UCSD-AML1 (cell line): ENCODE measurements around the gene SPTLC2.
"Not testable (repeated sequence)": the region's sequence is repeated elsewhere in the genome, so short reads cannot be mapped to it uniquely, and the experiment has no call there.

Source experiments
- DNase-seq: peaks from one replicate; lab custom pipeline; 2025; ENCODE audit not compliant: unreplicated experiment; lab: John Stamatoyannopoulos, UW

Gene SPTLC2

GRCh38 chr14:77554207-77554606 lies 62.2 kb downstream of the SPTLC2 start:
- DNase-seq: no peak

DNA sequence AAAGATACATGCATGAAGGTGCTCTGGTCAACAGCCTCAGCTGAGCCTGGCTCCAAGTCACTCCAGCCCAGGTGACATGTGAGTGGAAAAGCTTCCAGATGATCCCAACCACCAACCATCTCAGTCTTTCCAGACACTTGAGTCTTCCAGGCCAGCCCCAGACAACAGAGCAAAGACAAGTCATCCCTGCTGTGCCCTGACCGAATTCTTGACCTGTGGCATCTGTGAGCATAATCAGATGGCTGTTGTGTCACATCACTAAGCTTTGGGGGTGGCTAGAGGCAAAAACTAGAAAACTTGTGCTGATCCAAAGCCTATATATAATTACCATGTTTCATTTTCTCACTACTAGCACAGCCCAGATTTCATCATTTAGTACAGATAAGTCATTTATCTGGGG lies 67.0 kb downstream of the SPTLC2 start:
- no peak for DNase-seq

GRCh38 chr14:77547512-77548180 lies 68.8 kb downstream of the SPTLC2 start:
- DNase-seq: no peak

- not testable (repeated sequence) for DNase-seq
Observed at GRCh38 chr14:77545171-77545570, 71.3 kb downstream of the SPTLC2 start.

GRCh38 chr14:77544571-77544970 lies 71.9 kb downstream of the SPTLC2 start:
- DNase-seq: no peak

DNA sequence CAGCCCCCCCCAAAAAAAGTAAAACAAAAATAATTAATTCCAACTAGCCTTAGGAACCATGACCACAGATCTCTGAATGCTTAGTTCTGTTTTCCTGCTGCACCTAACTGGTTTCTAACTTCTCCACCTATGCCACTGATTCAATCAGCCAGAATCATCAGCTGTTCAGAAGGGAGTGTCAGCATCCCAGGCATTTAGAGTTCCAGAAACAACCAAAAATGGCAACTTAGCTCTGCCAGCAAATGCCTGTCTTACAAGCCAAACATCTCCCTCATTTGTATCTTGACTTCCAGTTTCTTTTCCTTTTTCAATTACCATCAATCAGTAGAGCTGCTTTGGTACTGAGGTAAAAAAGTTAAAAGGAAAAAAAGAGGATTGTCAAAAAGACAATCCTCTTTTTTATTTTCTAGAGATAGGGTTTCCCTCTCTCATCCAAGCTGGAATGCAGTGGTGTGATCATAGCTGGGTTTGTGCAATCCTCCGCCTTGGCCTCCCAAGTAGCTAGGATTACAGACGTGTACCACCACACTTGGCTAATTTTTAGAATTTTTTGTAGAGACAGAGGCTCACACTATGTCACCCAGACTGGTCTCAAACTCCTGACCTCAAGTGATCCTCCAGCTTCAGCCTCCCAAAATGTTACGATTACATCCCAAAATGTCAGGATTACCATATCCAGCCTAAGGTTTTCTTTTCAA lies 72.7 kb downstream of the SPTLC2 start:
- no peak for DNase-seq

- no peak for DNase-seq
Observed at GRCh38 chr14:77543240-77543551, 73.2 kb downstream of the SPTLC2 start.

GRCh38 chr14:77542421-77543239 lies 73.8 kb downstream of the SPTLC2 start:
- peak; percentile 29 for DNase-seq

- no peak for DNase-seq
Observed at GRCh38 chr14:77541905-77542304, 74.5 kb downstream of the SPTLC2 start.

DNA sequence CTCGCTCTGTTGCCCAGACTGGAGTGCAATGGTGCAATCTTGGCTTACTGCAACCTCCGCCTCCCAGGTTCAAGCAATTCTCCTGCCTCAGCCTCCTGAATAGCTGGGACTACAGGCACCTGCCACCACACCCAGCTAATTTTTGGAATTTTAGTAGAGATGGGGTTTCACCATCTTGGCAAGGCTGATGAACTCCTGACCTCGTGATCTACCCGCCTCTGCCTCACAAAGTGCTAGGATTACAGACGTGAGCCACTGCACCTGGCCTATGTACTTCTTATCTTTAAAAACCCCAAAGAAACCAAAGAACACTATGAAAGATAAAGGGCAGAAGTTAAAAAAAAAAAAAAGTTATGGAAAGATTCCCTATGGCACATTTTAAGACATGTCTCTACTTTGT lies 79.5 kb downstream of the SPTLC2 start:
- DNase-seq: not testable (repeated sequence)

- no peak for DNase-seq
Observed at GRCh38 chr14:77531071-77531470, 85.4 kb downstream of the SPTLC2 start.

DNA sequence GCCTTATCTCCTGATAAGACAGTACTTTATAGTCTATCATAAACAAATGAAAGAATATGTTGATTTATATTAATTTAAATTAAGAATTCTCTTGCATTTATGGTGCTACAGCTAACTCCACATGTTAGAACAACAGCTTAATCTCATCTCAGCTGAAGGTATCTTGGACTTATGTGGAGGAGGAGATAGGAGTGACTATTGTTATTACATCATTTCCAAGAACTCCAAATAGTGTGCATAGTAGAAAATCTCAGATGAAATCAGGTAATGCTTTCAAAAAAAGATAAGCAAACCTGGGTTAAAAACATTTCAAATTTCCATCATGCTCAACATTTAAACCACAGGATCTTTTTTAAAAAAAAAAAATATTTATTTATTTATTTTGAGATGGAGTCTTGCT lies 86.5 kb downstream of the SPTLC2 start:
- DNase-seq: no peak

DNA sequence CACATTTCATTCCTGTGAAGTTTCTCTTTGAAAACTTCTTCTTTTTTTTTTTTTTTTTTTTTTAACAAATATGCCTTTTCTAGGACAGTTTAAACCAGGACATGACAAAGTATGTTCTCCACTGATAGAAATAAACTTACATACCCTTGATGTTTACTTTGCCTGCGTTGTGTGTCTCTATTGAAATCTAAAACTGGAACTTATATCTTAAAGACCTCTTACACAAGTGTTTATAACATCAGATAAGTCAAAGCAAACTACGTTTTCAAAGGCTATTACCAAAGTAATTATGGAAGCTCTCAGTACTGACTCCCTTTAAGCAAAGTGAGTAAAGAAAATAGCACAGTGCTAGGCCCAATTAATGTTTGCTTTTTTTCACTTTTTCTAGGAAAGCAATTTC lies 87.2 kb downstream of the SPTLC2 start:
- no peak for DNase-seq

DNA sequence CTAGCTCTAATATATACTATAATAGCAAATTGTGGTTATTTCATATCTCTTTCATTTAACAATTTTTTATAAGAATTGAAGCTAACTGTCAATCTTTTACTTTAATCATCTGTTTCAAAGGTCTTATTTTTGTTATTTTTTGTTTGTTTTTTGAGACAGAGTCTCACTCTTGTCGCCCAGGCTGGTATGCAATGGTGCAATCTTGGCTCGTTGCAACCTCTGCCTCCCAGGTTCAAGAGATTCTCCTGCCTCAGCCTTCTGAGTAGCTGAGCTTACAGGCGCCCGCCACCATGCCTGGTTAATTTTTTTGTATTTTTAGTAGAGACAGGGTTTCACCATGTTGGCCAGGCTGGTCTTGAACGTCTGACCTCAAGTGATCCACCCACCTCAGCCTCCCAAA lies 87.7 kb downstream of the SPTLC2 start:
- not testable (repeated sequence) for DNase-seq

GRCh38 chr14:77526266-77526665 lies 90.2 kb downstream of the SPTLC2 start:
- DNase-seq: no peak

- no peak for DNase-seq
Observed at GRCh38 chr14:77524536-77524935, 91.9 kb downstream of the SPTLC2 start.

- DNase-seq: no peak
Observed at GRCh38 chr14:77523109-77523508, 93.3 kb downstream of the SPTLC2 start.

DNA sequence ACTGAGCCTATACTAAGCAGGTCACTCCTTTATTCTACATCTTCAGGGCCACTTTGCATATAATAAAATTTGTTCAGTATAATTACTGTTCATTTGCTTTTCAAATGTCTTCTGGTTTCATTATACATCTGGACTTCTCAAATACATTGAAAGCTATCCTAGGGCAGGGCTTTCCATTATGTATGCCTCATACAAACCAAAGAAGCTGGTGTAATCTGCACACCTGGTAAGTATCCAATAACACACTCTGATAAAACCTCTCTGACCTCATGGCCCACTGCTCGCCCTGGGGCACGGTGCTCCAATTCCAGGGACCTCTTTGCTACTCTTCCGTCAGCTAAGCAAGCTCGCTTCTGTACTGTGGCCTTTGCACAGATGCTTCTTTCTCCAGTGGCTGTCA lies 95.9 kb downstream of the SPTLC2 start:
- no peak for DNase-seq

DNA sequence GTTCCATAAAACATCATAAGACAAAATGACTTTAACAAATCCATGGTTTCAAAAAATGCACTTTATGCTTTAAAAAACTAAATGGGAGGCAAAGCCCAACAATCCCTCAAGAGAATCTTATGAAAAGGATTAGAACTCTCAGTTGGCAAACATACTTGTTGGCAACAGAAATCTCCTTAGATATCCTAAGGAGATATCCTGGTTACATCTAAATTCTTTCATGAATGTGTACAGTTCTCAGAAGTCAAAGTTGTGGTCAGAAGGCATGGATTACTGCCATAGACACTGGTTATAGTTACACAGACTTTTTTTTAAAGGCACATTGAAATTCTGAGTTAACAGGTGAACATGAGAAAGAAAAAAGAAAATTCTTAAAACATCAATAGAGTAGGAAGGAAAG lies 100.3 kb downstream of the SPTLC2 start:
- DNase-seq: no peak

- DNase-seq: no peak
Observed at GRCh38 chr14:77511486-77512162, 104.8 kb downstream of the SPTLC2 start.

DNA sequence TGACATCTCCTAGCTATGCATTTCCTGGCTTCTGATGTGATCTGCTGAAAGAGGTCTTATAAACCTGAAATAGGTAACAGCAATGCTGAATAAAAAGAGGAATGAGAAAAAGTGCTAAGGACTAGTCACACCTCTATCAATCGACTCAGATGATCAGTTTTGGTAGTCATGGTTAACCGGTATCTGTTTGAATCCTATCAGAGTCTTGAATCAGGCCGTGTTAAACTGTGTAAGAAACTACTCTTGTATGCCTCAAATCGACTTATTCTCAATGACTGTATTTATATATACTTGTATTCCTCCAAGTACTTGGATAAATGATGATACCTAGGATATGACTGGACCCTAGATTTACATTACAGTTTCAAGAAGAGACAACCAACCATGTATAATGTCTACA lies 107.1 kb downstream of the SPTLC2 start:
- no peak for DNase-seq

- DNase-seq: no peak
Observed at GRCh38 chr14:77508876-77509275, 107.6 kb downstream of the SPTLC2 start.
